ENCODE results near the gene ITPK1. TPM values are rescaled to one million over a fixed set of nuclear protein-coding genes. Genes with fewer than 3 reads are reported as not detected.

The ITPK1 gene
- total RNA-seq, 1 experiment from 2014 or later, result 88.6 TPM

DNA sequence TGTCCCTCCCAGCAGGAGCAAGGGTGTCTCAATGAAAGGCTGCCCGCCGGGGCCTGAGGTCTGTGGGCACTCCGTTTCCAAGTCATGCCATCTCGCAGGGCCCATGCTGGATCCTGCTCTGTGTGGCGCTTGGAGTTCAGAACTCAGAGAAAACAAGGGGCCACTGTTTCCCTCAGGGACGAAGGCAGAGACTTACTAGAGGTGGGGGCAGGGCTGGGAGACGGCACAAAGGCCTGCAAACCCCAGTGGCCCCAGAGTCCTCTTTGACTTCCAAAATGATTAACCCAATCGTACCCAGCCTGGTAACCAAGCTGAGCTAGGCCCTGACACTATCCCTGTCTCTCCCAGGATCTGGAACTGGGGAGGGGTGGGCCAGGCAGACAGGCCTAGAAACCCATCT is 95.8 kb downstream of the ITPK1 start:
- Histone ChIP-seq H3K4me3 (no peak overlapping the region), H4K20me1 (ENCODE audit: insufficient read depth) (no peaks in the 10 kb centered on the region), H3K4me1 (replicated peaks; ENCODE audit: insufficient read depth) (peaks cover 6% of the 10 kb centered on the region; the same call in 1 of the 2 replicates), H3K79me2 (ENCODE audit: low read depth) (peaks cover 7% of the 10 kb centered on the region; the same call in 1 of the 2 replicates), H3F3A (ENCODE audit: insufficient read depth, low read depth) (no peaks in the 10 kb centered on the region; the same call in 1 of the 2 replicates), H3K4me2 (no peak overlapping the region), H3K9me2 (ENCODE audit: insufficient read depth) (no peaks in the 10 kb centered on the region), H3K27me3 (ENCODE audit: insufficient read depth, low read depth) (no peaks in the 10 kb centered on the region), H2AFZ (no peak overlapping the region), H3K27ac (no peak overlapping the region), H3K9me3 (ENCODE audit: insufficient read depth, low read depth) (no peaks in the 10 kb centered on the region), H3K36me3 (ENCODE audit: low read depth) (no peaks in the 10 kb centered on the region)
- DNase-seq, result no peak
- no peak for TF ChIP-seq EZH2 (IDR thresholded peaks at IDR 0.05; ENCODE audit: low read depth)
- TF ChIP-seq, protein P1, sequence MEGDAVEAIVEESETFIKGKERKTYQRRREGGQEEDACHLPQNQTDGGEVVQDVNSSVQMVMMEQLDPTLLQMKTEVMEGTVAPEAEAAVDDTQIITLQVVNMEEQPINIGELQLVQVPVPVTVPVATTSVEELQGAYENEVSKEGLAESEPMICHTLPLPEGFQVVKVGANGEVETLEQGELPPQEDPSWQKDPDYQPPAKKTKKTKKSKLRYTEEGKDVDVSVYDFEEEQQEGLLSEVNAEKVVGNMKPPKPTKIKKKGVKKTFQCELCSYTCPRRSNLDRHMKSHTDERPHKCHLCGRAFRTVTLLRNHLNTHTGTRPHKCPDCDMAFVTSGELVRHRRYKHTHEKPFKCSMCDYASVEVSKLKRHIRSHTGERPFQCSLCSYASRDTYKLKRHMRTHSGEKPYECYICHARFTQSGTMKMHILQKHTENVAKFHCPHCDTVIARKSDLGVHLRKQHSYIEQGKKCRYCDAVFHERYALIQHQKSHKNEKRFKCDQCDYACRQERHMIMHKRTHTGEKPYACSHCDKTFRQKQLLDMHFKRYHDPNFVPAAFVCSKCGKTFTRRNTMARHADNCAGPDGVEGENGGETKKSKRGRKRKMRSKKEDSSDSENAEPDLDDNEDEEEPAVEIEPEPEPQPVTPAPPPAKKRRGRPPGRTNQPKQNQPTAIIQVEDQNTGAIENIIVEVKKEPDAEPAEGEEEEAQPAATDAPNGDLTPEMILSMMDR (conservative IDR thresholded peaks at IDR 0.05), result no peak
- no TSS peak for BruUV-seq (replicated peaks)
- POLR2A ChIA-PET (ENCODE audit: unreplicated experiment), result interaction anchor here (0.5 kb wide), 1 partner anchor 65 kb away, joined by 3 read pairs; no protein-coding TSS in a partner anchor
- intact Hi-C loops (cut with micrococcal nuclease; ENCODE audit: unreplicated experiment), result no loop called here
- CTCF ChIA-PET, result no interaction called here

DNA sequence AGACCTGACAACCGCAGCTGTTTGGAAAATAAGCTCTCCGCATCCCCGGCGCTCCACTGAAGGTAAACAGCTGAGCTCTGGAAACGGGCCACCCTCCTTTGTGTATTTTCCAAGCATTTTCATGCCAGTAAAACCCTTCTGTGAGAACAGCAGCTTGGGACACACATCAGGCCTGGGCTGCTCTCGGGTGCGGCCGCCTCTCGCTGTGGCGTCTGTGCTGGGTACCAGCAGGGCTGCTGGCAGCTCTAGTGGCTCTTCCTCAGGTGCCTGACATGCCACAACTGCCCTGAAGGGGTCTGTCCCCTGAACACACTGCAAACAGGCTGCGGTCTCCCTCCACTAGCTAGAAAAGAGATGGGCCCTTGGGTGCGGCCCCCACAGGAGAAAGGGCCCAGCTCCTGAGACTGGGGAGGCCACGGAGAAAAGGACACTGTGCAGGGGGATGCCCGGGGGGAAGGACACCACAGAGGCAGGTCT is 96.3 kb downstream of the ITPK1 start:
- Histone ChIP-seq H3K27ac (no peak overlapping the region), H3F3A (ENCODE audit: insufficient read depth, low read depth) (no peaks in the 10 kb centered on the region), H3K27me3 (ENCODE audit: insufficient read depth, low read depth) (no peaks in the 10 kb centered on the region), H4K20me1 (ENCODE audit: insufficient read depth) (no peaks in the 10 kb centered on the region), H3K9me2 (ENCODE audit: insufficient read depth) (no peaks in the 10 kb centered on the region), H3K36me3 (ENCODE audit: low read depth) (no peaks in the 10 kb centered on the region), H3K4me2 (no peak overlapping the region), H3K9me3 (ENCODE audit: insufficient read depth, low read depth) (no peaks in the 10 kb centered on the region), H3K4me1 (replicated peaks; ENCODE audit: insufficient read depth) (peaks cover 6% of the 10 kb centered on the region; the same call in 1 of the 2 replicates), H3K4me3 (no peak overlapping the region), H2AFZ (no peak overlapping the region), H3K79me2 (ENCODE audit: low read depth) (peaks cover 1% of the 10 kb centered on the region; the same call in 1 of the 2 replicates)
- TF ChIP-seq EZH2 (IDR thresholded peaks at IDR 0.05; ENCODE audit: low read depth), result no peak
- TF ChIP-seq, protein P1 (conservative IDR thresholded peaks at IDR 0.05), result no peak
- ChIA-PET POLR2A (ENCODE audit: unreplicated experiment) (interaction anchor here (0.5 kb wide), 1 partner anchor 64 kb away, joined by 3 read pairs; no protein-coding TSS in a partner anchor), CTCF (no interaction called here)
- BruUV-seq (replicated peaks), result no TSS peak
- no peak for DNase-seq
- intact Hi-C loops (cut with micrococcal nuclease; ENCODE audit: unreplicated experiment), result no loop called here

DNA sequence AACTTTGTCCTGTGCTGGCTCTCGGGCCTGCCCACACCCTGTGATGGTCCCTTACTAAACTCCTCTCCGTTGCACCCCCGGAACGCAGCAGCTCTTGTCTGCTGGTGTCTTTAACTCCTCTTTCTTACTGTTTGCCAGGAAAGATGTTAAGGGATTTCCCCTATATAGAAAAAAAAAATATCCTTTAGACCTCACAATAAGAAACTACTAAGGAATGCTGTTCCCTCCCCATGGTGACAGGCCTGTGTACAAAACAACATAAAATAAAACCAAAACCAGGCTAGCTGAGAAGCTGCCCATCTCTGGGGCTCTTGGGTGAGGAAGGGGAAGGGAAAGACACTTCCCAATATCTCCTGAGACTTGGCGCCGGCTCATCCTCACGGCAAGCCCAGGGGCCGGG is 97.4 kb downstream of the ITPK1 start:
- Histone ChIP-seq H3K9me3 (ENCODE audit: insufficient read depth, low read depth) (no peaks in the 10 kb centered on the region), H3K4me2 (no peak overlapping the region), H4K20me1 (ENCODE audit: insufficient read depth) (no peaks in the 10 kb centered on the region), H3K36me3 (ENCODE audit: low read depth) (no peaks in the 10 kb centered on the region), H3K79me2 (ENCODE audit: low read depth) (peaks cover 4% of the 10 kb centered on the region; the same call in 1 of the 2 replicates), H3F3A (ENCODE audit: insufficient read depth, low read depth) (no peaks in the 10 kb centered on the region), H2AFZ (no peak overlapping the region), H3K9me2 (ENCODE audit: insufficient read depth) (no peaks in the 10 kb centered on the region), H3K4me1 (replicated peaks; ENCODE audit: insufficient read depth) (peaks cover 6% of the 10 kb centered on the region; the same call in 1 of the 2 replicates), H3K27ac (no peak overlapping the region), H3K27me3 (ENCODE audit: insufficient read depth, low read depth) (no peaks in the 10 kb centered on the region), H3K4me3 (no peak overlapping the region)
- ChIA-PET POLR2A (ENCODE audit: unreplicated experiment) (no interaction called here), CTCF (no interaction called here)
- no peak for DNase-seq
- intact Hi-C loops (cut with micrococcal nuclease; ENCODE audit: unreplicated experiment), result no loop called here
- TF ChIP-seq, protein P1 (conservative IDR thresholded peaks at IDR 0.05), result no peak
- TF ChIP-seq EZH2 (IDR thresholded peaks at IDR 0.05; ENCODE audit: low read depth), result no peak
- no TSS peak for BruUV-seq (replicated peaks)
